Femur (tissue), 1 donor: Measurements from ENCODE around the gene RASA4.
"Not testable (repeated sequence)": the region's sequence is repeated elsewhere in the genome, so short reads cannot be mapped to it uniquely, and the experiment has no call there.

Experiments
- DNase-seq: peaks from one replicate; pipeline ENCODE4 v3.0.0-alpha.2; 2017

Gene RASA4

DNA sequence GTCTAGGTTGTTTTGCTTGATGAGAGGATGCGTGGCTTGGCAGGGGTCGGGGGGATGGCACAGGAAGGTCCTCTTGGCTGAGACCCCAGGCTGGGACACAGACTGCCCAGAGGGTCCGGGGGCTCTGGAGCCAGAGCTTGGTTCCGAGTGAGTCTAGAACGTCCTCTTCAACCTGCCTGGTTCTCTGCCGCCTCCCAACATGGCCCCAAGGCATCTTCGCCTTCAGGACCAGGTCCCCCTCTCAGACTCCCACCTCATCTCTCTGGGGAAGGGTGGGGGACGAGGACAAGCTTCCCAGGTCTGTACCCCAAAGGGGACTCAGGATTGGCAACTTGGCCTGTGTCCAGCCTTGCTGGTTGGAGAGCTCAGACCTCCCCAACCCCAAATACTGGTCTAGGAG, 74.5 kb downstream of the RASA4 start:
- DNase-seq, result not testable (repeated sequence)

DNA sequence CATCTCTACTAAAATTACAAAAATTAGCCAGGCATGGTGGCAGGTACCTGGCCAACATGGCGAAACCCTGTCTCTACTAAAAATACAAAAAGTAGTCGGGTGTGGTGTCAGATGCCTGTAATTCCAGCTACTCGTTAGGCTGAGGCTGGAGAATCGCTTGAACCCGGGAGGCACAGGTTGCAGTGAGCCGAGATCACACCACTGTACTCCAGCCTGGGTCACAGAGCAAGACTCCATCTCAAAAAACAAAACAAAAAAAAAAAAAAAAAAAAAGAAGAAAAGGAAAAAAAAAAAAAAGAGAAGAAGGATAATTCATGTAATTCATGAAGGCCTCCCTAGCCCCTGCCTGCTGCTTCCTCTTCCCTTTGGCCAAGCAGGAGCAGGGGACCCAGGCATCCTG, 76.0 kb downstream of the RASA4 start:
- DNase-seq, result not testable (repeated sequence)

DNA sequence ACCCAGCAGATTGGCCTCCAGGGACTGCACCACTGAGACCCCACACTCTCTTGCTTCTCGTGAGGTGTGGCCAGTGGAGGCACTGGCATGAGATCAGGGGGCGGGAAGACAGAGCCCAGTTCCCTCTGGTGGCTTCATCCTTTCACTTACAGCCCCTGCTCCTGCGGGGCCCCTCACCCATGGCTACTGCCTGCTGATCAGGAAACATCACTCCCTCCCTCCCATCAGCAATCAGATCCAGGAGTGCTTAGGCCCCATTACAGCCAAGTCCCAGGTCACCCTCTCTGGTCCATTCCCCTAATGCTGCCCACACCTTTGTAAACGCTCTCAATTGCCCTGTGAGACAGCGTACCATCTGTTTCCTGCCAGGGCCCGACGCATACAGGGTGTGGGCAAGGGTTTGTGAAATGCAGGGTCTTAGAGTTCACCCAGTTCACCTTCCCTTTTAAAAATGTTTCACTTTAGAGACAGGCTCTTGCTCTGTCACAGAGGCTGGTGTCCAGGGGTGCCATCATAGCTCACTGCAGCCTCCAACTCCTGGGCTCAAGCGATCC, 81.4 kb downstream of the RASA4 start:
- DNase-seq, result not testable (repeated sequence)

DNA sequence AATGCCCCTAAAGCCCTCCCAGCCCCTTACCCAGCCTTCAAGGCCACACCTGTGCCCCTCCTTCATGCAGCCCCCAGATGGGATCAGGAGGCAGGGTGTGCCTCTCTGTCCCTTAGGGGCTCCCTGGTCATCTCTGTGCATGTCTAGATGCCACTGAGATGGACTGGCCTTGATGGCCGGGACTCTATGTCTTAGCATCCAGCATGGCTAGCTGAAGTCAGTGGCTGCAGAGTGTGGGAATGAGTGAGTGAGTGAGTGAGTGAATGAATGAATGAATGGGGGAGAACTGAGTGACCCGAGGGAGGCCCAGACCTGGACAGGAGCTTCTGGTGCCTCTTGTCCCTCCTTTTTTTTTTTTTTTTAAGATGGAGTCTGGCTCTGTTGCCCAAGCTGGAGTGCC, 84.4 kb downstream of the RASA4 start:
- DNase-seq, result not testable (repeated sequence)

DNA sequence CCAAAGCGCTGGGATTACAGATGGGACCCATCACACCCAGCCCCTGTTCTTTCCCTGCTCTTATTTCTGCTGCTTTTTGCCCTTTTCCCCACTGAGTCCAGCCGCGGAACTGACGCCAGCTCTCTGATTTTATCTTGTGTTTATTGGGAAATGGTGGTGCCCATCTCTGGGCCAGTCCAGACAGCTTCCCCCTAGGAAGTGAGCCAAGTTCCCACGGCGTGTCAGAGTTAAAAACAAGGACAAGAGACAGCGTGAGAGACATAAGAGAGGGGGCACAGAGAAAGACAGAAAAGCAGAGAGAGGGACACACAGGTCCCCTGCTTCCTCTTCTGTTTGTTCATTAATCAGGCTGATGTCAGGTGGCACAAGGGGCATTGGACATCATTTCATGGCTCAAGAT, 85.0 kb downstream of the RASA4 start:
- DNase-seq, result not testable (repeated sequence)

DNA sequence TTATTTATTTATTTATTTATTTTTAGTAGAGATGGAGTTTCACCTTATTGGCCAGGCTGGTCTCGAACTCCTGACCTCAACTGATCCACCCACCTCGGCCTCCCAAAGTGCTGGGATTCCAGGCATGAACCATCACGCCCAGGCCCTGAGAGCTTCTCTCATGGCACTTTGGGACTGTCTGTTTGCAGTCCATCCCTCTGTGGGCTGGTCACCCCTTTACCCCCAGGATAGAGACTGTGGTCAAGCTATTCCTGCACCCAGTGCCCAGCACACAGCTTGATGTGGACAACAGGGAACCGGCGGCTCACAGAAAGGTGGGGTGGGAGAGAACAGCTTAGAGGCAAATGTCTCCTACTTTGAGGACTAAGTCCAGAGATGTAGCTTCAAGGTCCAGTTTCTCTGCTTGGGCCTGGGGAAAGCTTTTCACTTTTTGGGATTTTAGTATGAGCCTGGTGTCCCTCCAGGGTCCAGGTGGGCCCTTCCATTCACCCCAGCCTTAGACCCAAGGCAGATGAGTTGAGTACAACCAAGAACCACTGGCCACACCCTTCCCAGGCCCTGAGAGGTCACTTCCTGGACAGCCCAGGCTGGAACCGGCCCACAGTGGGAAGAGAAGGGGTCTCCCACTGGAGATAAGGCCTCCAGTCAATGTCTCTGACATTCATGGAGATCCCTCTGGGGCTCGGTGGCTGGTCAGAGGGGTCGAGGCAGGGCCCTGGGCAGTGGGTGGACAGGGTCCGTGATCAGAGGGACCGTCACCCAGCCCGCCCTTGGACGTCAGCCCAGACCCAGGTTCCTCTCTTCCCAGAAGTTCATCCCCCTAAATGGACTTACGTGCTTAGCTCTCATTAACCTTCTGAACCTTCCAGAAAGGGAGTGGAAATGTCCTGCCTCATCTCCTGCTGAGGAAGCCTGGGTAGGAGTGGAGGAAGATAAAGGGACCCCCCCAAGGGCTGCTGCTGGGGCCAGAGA, 88.4 kb downstream of the RASA4 start:
- DNase-seq, result not testable (repeated sequence)

DNA sequence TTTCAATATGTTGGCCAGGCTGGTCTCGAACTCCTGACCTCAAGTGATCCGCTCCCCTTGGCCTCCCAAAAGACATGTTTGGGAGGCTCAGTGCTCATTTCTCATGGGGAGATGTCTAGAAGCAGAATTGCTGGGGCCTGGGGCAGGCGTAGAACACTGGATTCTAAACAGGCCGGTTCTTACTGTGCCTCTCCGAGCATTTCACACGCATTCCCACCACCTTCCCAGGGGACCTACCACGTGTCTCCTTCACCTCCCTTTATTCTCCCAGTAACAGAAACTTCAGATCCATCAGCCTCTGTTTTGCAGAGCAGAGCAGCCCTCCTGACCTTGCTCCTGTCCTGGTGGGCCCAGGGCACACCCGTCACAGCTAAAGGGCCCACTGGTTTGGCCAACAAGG, 89.4 kb downstream of the RASA4 start:
- DNase-seq, result not testable (repeated sequence)

DNA sequence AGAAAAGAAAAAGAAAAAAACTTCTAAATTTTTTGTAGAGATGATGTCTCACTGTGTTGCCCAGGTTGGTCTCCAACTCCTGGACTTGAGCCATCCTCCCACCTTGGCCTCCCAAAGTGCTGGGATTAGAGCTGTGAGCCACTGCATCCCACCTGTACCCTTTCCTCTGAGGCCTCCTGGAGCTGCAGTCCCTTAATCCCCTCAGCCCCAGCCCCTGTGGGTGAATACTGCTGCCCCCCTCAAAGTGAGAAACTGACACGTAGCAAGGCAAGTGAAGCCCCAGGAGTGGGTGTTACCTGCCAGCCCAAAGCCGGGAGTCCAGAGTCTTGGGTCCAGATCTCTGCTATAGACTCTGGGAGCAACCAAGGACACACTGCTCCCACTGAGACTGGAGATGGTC, 91.8 kb downstream of the RASA4 start:
- DNase-seq, result not testable (repeated sequence)
